ENCODE data around the gene AGBL1.

The AGBL1 gene

DNA sequence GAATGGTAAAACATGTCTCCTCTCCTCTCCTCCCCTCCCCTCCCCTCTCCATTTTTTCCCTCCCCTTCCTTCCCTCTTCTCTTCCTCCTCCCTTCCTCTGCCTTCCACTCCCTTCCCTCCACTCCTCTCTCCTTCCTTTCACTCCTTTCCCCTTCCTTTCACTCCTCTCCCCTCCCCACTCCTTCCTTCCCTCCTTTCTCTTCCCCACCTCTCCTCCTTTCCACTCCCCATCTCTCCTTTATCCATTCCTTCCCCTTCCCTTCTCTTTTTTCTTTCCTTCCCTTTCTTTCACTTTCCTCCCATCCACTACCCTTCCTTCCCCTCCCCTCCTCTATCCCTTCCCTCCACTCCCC, 621.9 kb downstream of the AGBL1 start:
- CTCF ChIA-PET: no interaction called here
- H3K4me3 ChIP-seq (ENCODE audit: low read depth, low read length): no peak overlapping the region
- DNase-seq (ENCODE audit: low read depth, low spot score): no peak
- POLR2A ChIA-PET: no interaction called here
- no peak for TF ChIP-seq CTCF (IDR thresholded peaks at IDR 0.05; ENCODE audit: insufficient read depth, low read length, missing control alignments)

DNA sequence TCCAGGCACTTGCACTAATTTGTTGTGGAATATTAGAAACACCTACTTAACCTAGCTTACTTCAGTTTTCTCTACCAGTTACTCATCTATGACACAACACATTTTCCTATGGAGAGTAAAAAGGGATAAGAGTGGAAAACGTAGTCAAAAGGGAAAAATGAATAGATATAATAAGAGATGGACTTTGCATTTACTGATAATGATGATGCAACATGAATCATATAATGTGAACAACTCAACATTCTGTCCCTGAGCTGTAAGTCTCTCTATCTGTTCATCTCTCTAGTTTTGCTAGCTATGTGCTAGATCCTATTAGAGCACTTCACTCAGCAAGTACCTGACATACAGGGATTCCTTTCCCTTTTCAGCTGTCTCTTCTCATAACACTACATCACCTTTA, 627.1 kb downstream of the AGBL1 start:
- CTCF ChIA-PET: interaction anchor here (0.6 kb wide), 1 partner anchor 78 kb away, joined by 3 read pairs; no protein-coding TSS in a partner anchor
- POLR2A ChIA-PET: no interaction called here
- no peak for DNase-seq (ENCODE audit: low read depth, low spot score)
- no peak overlapping the region for H3K4me3 ChIP-seq (ENCODE audit: low read depth, low read length)
- TF ChIP-seq CTCF (IDR thresholded peaks at IDR 0.05; ENCODE audit: insufficient read depth, low read length, missing control alignments): no peak

DNA sequence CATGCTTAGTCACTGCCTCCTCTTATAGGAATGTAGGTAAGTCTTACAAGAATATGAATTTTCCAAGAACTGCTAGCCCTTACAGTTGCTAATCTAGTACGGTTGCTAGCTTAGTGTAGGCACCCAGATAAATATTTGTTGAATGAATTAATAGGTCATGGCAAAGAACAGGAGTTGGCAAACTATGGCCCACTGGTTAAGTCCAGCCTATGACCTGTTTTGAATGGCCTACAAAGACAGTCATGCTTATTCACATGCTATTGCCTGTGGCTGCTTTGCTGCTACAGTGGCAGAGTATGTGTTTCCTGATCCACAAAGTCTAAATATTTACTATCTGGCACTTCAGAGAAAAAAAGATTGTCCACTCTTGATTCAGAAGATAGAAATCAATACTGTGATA, 631.8 kb downstream of the AGBL1 start:
- ChIA-PET CTCF (no interaction called here), POLR2A (no interaction called here)
- TF ChIP-seq CTCF (IDR thresholded peaks at IDR 0.05; ENCODE audit: insufficient read depth, low read length, missing control alignments): no peak
- no peak for DNase-seq (ENCODE audit: low read depth, low spot score)
- H3K4me3 ChIP-seq (ENCODE audit: low read depth, low read length): no peak overlapping the region

GRCh38 chr15:86714241-86714640, 634.6 kb downstream of the AGBL1 start:
- DNase-seq (ENCODE audit: low read depth, low spot score): no peak
- CTCF ChIA-PET: no interaction called here

DNA sequence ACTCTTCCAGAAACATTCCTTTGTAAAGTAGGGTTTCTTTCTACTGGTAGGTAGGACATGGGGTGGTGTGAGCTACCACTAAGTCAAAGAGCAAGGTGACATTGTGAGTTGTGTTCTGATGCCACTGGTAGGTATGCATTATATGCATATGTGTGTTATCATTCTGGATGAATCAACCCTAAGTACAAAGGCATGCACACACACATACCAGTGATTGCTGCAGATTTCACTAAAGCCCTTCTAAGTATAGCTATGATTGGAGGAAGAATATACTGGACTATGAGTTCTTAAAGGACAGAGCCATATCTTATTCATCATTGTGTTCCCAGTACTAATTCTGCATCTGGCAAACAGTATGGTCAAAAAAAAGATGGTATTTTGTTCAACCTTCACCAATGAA, 646.0 kb downstream of the AGBL1 start:
- H3K4me3 ChIP-seq (ENCODE audit: low read depth, low read length): no peak overlapping the region
- ChIA-PET CTCF (no interaction called here), POLR2A (no interaction called here)
- TF ChIP-seq CTCF (IDR thresholded peaks at IDR 0.05; ENCODE audit: insufficient read depth, low read length, missing control alignments): no peak
- no peak for DNase-seq (ENCODE audit: low read depth, low spot score)

More at GRCh38 chr15:86714241-86714640, 634.6 kb downstream of the AGBL1 start:
- H3K4me3 ChIP-seq (ENCODE audit: low read depth, low read length): no peak overlapping the region
- no peak for TF ChIP-seq CTCF (IDR thresholded peaks at IDR 0.05; ENCODE audit: insufficient read depth, low read length, missing control alignments)
- POLR2A ChIA-PET: no interaction called here

- H3K4me3 ChIP-seq (ENCODE audit: low read depth, low read length): no peak overlapping the region
- ChIA-PET POLR2A (no interaction called here), CTCF (no interaction called here)
- TF ChIP-seq CTCF (IDR thresholded peaks at IDR 0.05; ENCODE audit: insufficient read depth, low read length, missing control alignments): no peak
- no peak for DNase-seq (ENCODE audit: low read depth, low spot score)
These were observed 655.8 kb downstream of the AGBL1 start for GRCh38 chr15:86735247-86736040.
